Suppressor macrophage treated with lipopolysaccharide for 1 hour (primary cell): ENCODE data around the gene PLEKHG2.
"Not testable (repeated sequence)": the region's sequence is repeated elsewhere in the genome, so short reads cannot be mapped to it uniquely, and the experiment has no call there.

Experiments used
- DNase-seq, 3 donors: peaks; one replicate each; pipeline ENCODE4 v3.0.0-alpha.2; 2020 to 2022

The PLEKHG2 gene, protein sequence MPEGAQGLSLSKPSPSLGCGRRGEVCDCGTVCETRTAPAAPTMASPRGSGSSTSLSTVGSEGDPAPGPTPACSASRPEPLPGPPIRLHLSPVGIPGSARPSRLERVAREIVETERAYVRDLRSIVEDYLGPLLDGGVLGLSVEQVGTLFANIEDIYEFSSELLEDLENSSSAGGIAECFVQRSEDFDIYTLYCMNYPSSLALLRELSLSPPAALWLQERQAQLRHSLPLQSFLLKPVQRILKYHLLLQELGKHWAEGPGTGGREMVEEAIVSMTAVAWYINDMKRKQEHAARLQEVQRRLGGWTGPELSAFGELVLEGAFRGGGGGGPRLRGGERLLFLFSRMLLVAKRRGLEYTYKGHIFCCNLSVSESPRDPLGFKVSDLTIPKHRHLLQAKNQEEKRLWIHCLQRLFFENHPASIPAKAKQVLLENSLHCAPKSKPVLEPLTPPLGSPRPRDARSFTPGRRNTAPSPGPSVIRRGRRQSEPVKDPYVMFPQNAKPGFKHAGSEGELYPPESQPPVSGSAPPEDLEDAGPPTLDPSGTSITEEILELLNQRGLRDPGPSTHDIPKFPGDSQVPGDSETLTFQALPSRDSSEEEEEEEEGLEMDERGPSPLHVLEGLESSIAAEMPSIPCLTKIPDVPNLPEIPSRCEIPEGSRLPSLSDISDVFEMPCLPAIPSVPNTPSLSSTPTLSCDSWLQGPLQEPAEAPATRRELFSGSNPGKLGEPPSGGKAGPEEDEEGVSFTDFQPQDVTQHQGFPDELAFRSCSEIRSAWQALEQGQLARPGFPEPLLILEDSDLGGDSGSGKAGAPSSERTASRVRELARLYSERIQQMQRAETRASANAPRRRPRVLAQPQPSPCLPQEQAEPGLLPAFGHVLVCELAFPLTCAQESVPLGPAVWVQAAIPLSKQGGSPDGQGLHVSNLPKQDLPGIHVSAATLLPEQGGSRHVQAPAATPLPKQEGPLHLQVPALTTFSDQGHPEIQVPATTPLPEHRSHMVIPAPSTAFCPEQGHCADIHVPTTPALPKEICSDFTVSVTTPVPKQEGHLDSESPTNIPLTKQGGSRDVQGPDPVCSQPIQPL (N-terminal part only)

DNA sequence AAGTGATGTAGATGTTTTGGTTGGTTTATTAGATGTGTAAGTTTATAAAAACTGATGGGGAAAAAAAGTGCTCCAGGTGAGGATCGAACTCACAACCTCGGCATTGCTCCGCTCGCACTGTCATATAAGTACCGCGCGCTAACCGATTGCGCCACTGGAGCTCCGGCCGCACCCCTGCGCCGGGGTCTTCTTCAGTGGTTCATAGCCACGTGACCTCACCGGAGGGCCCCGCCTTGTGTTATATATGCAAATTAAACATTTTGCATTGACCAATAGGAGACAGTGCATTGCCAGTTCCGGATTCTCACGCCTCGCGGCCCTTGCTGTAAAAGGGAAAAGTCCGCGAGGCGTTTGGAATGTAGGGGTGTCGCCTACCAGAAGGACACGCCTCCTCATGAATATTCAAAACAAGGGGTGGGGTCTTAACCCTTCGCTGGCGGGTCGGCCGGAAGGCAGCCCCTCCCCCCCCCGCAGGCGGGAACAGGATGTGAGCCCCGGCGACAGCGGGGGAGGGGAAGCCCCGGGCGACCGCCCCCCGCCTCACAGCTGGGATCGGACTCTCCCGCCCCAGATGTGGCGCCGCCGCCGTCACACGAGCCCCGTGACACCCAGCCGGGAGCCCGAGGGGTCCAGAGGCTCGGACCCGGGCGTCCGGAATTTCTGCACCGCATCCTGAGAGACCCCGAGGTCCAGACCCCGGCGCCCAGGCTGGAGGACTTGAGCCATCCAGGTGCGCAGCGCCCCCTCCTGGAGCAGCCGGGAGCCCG is at the start of gene PLEKHG2:
Gene PLEKHG2, plus strand, starts transcription at position 570 of the 767 bp plus-strand sequence. CDS start 1,418 bp downstream, outside the sequence.
- peak; percentile 97 to 100 (median 99) for DNase-seq

DNA sequence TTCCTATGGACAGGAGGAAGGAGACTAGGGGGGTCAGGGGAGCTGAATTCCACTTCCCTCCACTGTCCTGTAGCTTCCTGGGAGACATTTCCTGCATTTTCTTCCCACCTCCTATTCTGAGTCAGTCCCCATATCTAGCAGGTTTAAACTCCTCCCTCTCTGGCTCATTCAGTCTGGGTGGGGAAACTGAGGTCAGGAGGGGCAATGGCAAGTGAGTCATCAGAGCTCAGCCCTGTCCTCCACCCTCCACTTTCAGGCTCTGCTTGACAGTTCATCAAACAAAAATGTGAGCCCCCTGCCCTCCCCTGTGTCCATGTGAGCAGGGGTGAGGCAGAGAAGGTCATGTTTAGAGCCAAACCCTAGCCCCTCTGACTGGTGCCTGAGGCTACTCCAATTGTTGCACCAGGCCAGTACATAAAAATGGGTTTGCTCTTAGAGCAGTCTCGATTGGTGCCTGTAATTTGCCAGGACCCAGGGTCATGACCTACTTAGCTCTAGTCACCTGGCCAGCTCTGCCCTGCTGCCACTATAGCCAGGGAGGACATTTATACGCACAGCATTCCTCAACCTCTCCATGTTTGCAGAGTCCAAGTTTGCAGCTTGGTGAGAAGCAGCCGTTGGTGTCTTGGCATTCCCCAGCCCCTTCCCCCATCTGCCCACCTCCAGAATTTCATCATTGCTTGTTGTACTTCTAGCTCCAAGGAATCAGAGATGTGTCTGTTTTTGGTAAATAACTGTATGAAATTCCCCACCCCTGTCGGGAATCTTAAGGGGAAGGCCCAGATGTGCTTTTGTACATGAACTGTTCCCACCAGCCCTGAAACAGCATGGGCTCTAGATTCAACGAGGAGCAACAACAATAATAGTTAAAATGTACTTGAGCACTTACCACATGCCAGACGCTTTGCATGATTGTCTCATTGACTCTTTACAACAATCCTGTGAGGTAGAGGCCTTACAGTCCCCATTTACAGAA is 49.5 kb upstream of the PLEKHG2 start:
- peak; percentile 14 to 42 (median 42) for DNase-seq

DNA sequence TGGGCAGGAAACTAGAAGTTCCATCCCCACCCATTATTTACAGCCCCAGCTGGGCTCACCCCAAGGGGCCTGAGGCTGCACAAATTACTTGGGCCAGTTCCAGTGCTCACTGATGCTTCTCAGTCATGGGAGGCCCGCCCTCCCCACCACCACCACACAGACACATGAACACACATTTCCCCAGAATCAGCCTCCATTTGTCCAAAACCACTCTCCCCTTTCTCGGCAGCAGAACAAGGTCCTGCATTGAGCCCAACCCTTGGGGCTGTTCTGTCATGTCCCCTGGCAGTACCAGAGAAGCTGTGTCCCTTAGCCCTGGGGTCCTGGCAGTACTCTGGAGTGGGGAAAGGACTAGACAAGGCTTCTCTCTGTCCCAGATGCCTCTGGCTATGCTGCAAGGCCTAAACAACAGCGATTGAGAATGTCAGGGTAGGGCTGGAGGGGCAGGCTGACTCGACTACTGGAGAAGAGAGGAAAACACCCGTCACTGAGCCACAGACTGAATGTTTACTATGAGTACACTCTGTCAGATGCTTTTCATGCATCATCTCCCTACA is 48.5 kb upstream of the PLEKHG2 start:
- no peak for DNase-seq

DNA sequence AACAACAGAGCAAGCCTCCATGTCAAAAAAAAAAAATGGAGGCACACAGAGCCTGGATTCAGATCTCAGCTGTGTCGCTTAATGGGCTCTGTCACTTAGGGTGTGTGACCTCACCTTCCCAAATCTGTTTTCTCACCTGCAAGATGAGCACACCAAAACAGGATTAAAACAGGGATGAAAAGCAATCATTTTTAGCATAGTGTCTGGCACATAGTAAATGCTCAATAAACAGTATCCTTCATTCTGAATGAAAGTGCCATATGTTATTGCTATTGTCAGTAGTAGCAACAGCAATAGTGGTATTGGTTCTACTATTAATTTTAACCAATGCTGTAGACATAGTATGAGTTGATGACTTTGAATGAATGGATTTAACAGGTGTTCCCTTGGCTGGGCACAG is 46.9 kb upstream of the PLEKHG2 start:
- DNase-seq: no peak

DNA sequence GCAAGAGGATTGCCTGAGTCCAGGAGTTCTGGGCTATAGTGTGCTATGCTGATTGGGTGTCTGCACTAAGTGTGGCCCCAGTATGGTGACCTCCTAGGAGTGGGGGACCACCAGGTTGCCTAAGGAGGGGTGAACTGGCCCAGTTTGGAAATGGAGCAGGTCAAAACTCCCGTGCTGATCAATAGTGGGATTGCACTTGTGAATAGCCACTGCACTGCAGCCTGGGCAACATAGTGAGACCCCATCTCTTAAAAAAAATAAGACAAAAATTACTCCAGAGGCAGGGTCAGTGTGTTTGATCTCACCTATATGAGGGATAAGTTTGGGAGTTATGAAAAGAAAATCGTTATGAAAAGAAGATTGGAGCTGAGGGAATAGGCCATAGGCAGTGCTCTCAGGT is 43.3 kb upstream of the PLEKHG2 start:
- DNase-seq: no peak

DNA sequence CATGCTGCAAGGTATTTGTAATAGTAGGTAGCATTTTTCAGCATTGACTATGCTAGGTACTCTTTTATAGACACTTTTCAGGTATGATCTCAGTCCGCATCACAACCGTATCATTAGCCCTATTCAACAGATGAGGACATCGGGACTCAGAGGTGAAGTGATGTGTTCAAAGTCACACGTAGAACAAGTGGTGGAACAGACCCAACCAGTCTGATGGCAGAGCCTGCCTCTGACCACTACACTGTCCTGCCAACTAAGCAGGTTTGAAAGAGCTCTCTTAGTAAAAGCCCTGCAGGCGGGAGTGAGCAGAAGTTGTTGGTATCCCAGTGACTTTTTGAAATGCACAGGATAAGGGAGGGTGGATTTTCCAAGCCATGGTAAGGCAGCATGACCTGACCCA is 41.7 kb upstream of the PLEKHG2 start:
- DNase-seq: no peak

DNA sequence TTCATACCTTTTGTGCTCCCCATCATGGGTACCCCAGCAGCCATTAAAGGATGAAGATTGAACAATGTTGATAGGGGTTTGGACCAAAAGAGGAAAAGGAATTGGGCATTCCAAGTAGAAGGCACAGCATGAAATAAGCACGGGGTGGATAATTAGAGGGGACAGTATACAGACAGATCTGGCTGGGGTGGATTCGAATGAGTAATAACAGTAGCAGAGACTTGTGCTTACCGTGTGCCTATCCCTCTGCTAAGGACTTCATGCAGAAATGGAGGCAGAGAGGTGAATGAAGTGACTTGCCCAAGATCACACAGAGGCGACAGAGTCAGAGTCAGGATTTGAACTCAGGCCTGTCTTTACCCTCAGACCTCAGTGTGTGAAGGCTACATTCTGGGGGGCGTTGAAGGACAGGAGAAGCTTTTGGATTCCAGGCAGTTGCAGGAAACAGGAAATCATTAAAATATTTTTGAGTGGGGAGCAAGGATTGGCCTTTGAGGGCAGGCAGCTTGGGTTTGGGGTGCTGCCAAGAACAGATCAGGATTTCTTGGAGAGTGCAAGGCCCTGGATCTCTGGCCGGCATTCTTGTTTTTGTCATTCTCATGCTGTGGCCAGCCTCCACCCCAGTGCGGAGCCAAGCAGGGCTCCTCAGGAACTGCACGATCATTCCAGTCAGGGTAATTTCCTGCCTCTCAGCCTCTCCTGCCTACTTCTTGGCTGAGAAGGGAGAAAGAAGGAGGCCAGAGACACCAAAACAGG is 40.2 kb upstream of the PLEKHG2 start:
- DNase-seq: no peak

DNA sequence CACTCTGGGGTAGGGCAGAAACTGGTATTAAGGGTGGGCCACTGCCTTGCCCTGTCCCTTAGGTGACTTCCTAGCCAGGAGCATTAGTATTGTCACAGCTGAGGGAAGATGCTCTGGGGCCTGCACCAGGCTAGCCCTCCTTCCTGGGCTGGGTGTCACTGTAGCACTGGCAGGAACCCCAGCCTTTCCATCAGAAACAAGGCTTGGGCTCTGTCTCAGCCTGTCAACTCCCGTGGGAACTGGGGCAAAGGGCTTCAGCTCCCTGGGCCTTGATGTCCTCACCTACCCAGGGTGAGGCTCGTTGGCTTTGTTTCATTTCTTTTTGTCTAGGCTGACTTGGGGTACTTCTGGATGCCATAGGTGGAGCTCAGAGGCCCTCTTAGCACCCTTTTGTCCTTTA is 39.5 kb upstream of the PLEKHG2 start:
- no peak for DNase-seq

DNA sequence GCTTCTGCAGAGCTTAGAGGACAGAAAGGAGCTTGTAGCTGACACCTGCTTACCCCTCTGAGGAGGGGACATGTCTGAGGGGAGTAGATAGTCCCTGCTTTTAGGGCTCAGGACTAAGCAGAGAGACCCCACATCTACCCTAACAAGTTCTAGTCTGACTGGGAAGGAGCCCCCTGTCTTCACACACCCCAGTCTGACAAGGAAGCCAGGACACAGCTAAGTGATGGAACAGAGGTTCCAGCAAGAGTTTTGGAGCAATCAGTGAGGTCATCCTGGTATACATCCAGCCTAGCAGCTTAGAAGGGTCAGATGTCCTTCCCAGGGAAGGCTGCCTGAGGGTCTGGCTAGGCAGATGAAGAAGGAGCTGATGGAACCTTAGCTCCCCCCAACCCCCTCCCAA is 36.5 kb upstream of the PLEKHG2 start:
- no peak for DNase-seq

DNA sequence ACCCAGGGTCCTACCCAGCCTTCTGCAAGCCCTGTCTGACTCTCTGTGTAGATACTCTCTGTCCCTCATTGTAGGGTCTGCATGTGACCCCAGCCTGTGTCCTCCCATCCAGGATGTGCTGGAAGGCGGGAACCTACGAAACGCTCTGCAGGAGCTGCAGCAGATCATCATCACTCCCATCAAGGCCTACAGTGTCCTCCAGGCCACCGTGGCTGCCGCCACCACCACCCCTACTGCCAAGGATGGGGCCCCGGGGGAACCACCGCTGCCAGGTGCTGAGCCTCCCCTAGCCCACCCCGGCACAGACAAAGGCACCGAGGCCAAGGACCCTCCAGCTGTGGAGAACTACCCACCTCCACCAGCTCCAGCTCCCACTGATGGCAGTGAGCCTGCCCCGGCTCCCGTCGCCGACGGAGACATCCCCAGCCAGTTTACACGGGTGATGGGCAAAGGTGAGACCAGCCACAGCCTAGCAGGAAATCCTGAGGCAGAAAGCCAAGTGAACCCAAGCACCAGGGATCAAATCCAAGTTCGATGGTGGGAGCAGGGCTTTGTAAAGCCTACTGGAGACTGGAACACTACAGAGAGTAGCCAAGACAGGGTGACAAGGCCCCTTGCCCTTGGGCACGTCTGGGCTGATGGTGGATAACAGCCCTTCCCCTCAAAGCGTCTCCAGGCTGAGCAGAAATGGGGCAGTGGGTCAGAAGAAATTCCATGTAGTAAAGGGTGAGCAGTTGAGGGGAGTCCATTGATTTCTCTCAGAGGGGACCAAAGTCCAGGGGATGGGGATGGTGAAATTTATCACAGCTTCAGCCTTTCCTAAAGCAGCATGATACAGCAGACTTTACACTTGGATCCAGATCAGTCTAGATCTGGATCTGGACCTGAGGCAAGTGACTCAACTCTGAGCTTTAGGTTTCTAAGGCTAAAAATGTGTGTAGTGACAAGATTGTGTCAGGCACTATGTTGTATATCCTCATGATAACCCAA is 34.8 kb upstream of the PLEKHG2 start:
- no peak for DNase-seq

DNA sequence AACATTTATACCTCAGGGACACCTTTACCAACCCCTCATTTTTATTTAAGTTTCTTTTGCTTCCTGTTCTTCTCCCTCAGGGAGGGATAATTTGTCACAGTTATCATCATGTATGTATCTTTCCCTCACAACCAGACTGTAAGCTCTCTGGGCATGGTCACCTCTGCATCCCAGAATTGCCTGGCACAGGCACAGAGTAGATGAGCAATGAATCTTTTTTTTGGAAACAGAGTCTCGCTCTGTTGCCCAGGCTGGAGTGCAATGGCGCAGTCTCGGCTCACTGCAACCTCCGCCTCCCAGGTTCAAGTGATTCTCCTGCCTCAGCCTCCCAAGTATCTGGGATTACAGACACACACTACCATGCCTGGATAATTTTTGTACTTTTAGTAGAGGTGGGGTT is 33.1 kb upstream of the PLEKHG2 start:
- not testable (repeated sequence) for DNase-seq

DNA sequence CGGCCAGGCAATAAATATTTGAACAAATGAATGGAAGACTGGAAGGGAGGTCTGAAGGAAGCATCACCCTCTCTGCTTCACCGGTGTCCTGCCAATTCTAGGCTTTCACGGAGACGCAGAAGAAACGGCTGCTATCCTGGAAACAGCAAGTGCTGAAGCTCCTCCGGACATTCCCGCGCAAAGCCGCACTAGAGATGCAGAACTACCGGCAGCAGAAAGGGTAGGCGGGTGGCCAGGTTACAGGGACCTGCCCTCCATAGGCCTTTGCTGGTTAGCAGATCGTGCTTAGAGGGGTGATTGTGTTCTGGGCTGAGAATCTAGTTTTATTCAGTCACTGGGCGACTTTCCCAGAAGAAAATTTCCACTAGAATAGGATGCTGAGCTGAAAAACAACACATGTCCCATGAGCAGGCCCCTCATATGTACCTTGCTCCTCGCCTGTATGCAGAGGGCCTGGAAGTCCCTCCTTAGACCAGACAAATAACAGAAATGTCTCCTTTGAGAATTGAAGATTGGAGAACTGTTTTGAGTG is 32.5 kb upstream of the PLEKHG2 start:
- DNase-seq: no peak

DNA sequence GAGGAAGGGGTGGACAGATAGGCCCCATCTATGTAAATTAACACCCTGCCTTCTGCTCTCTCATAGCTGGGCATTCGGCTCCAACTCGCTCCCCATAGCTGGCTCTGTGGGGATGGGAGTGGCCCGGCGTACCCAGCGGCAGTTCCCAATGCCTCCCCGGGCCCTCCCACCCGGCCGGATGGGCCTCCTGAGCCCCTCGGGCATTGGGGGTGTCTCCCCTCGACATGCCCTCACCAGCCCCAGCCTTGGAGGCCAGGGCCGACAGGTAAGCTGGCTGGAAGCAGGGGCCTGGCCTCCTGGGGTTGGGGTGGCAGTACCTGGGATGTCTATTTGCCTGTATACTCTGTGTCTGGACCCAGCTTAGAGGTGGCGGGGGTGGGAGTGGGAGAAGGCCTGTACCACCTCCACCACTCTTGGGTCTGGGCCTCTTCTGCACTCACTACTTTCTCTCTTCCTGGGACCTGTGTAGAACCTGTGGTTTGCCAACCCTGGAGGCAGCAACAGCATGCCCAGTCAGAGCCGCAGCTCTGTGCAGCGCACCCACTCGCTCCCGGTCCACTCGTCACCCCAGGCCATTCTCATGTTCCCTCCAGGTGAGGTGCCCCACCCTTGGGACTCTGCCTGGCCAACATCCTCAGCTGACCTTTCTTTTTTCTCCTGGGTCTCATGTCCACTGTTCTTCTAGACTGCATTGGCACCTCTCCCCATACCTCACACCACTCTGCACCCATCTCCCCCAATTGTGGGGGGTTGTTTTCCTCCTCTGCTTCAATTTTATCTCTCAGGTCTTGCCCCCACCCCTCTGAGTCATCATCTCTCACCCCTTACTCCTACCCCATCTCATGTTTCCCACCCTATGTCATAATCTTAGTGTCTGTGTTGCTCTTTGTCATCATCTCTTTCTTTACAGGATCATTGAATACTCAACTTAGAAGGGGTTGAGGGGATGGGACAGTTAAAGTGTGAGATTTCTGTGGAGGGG is 31.7 kb upstream of the PLEKHG2 start:
- no peak for DNase-seq

DNA sequence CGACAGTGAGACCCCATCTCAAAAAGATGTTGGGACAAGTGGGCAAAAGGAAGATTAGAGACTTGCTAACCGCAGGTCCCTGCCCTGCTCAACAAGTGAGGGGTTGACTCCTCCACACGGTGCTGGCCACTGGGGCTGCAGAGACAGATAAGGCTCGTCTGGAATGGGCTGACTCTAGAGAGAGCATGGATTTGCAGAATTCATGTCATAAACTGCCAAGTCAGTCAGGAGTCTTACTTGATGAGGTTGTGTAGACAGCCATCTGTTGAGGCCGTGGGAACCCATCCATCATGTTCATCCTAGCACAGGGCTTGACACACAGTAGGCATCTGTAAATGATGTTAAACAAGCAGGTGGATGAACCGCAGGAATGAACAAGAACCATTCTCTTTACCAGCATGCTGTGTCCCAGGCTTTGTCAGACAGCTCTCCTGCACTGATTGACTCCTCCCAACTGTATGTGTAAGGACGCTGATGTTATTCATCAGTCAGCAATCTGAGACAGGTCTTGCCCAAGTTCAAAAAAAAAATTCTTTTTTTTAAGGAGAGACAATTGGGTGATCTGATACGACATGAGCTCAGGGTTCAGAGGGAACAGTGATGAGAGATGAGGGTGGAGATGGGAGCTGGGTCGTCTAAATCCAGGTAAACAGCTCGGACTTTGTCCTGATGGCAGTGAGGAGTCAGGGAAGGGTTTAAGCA is 30.4 kb upstream of the PLEKHG2 start:
- DNase-seq: no peak

DNA sequence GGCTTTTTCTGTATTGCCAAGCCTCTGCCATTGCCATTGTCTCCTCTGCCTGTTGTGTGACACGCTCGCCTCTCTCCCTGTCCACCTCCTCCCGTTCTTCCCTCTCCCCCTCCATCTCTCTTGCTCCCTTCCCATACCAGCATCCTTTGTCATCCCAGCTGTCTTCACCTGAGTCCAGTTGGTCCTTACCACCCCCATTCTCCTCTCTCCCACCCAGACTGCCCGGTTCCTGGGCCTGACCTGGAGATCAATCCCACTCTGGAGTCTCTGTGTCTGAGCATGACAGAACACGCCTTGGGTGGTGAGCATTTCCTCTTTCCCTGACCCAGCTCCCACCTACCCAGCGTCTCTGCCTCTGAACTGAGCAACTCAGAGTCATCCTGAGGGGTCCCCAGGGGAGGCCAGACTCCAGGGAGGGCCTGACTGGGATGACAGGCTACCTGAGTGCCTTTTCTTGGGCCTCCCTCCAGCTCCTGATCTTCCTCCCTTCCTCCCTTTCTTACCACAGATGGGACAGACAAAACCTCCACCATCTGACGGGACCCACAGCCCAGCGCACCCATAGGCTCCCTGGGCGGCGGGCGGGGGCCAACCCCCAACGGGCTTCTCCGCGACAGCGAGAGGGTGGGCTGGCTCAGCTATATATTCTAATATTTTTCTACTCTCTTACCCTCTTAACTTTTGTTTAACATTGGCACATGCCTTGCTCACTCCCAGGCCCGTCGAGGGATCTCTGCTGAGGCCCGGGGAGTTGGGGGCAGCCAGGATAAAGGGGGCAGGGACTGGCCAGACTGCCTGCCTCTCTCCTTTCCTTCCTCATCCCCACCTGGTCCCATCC is 29.3 kb upstream of the PLEKHG2 start:
- no peak for DNase-seq
